Left forelimb (tissue), 1 donor: ENCODE measurements around the gene FAM210A.

Experiments
- DNase-seq: peaks from one replicate; pipeline ENCODE4 v3.0.0-alpha.2; 2018; ENCODE audit warnings: low spot score

Gene FAM210A

DNA sequence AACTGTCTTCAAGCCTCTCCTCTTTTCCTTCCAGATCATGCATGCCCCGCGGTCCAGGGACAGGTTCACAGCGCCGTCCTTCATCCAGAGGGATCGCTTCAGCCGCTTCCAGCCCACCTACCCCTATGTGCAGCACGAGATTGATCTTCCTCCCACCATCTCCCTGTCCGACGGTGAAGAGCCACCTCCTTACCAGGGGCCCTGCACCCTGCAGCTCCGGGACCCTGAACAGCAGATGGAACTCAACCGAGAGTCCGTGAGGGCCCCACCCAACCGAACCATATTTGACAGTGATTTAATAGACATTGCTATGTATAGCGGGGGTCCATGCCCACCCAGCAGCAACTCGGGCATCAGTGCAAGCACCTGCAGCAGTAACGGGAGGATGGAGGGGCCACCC is 81.3 kb downstream of the FAM210A start:
- DNase-seq, result no peak

DNA sequence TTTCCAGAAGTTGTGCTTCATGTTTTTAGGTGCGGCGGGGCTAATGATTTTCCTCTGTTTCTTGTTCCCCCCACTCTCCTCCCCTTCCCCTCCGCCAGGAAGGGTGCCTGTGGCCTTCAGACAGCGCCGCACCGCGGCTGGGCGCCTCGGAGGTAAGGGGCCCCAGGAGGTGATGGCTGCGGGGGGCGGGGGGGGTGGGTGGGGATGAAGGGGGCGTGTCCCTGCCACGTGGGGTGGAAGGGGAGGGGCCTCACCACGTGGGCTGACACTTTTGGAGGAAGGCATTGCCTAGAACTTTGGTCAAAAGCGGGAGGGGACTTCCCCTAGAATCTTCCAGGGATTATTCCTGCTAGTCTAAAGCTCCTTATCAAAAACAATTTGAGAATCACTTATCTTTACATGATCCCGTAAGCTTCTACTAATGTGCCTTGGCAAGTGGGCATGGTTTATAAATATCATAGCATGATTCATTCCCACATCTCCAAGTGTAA is 83.1 kb downstream of the FAM210A start:
- no peak for DNase-seq

DNA sequence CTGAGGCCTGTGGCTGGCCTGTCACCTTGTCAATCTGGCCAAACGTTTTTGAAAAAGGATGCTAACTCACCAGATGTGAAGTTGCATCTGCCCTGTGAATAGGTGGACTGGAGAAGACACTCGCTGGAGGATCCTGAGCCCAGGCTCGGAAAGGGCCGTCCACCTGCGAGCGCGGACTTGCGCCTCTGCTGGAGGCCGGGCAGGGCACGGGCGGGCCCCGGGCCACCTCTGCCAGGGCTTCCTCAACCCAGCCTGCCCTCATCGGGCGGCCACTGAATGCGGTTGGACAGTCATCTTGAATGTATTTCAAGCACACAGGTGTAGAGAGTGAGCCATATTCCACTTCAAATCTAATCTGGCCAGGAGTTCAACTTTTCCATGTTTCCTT is 83.9 kb downstream of the FAM210A start:
- no peak for DNase-seq

DNA sequence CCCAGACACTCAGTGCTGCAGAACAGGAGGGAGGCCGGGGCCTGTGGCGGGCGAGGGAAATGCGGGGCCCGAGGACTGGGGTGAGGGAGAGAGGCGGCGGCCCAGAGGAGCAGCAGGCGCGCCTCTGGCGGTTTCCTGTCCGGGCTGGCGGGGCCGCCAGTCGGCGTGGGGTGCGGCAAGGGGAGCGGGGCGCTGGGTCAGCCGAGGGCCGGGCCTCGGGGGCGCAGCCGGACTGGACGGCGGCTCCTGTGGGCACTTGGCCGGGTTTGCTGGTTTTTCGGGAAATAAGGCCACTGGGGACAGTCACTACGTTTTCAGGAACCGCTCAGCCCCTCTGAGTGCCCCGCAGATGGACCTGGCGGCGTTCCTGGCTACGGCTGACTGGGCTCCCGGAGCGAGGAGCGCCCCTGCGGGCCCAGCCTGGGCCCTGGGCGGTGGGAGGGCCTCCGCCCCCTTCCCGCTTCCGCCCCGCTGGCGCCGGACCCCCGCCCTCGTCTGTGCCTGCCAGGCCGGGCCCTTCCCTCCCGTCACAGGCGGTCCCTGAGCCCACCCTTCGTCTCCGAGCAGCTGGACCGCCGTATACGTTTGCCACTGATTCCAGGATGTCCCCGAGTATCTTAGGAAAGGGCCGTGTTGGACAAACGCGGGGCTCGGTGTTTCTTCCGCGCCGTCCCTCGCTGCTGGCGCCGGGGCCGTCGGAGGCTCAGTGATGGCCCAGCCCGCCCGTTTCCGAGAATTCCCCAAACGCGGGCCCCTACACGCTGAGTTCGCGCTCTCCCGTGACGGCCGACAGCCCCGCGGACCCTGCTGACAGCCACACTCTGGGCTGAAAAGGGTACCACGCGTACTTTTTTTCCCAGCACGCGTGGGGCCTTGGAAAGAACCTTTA is 84.6 kb downstream of the FAM210A start:
- peak; percentile 83 for DNase-seq

DNA sequence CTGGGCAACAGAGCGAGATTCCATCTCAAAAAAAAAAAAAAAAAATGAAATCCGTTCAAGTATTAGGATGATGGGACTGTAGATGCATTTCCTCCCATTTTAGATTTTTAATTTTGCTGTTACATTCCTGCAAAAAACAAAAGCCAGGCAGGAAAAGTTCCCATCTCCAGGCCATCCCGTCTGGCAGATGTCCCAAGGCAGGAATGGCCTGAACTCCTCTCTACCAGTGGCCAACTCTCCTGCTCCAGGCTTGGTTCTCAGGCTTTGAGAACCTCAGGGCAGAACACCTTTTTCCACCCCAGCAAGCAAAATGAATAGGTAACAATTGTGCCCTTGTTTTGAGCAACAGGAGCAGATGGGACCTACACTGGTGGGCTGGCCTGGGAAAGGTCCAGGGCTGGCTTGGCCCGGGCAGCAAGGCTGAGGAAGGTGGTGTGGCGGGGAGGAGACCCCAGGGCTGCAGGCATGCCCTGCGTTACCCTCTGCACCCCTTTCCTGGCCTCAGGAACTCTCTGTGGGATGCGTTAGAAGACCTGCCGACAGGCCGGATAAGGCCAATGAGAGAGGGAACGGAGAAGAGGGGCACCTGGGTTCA is 86.0 kb downstream of the FAM210A start:
- DNase-seq, result no peak

DNA sequence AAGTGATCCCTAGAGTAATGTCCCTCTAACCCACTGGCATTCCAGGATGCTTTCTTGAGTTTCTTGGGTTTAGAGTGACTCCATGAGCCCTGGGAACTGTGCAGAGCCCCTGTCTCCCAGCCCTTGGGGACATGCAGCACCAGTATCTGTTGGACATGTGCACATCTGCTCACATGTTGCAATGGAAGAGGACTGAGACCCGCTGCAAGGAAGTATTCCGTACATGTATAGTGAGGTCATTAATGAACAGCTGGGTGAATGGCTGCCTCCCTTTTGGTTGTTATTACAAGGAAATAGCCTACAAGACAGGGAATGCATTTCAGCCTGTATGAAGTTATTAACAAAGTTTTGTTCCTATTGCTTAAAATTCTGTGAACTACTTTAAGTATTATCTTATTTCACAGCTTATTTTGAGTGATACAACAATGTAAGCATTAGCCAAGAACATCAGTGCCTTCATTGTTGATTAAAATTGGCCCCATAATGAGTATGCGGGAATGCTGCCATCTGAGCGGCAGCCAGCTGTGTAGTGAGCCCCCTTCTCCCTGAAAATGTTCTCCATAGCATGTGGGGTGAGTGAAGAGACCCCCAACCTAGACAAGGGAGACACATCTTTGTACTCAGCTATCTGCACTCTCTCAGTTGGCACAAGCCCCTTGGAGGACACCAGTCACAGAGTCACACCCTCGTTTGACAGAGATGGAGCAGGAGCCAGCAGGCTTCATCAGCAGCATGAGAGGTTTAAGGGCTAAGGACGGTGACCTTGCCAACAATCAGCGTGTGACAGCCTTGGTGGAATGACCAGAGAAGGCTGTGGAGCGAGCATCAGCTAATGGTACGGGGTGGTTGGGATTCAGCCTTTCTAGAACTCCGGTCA is 87.4 kb downstream of the FAM210A start:
- peak; percentile 37 for DNase-seq

DNA sequence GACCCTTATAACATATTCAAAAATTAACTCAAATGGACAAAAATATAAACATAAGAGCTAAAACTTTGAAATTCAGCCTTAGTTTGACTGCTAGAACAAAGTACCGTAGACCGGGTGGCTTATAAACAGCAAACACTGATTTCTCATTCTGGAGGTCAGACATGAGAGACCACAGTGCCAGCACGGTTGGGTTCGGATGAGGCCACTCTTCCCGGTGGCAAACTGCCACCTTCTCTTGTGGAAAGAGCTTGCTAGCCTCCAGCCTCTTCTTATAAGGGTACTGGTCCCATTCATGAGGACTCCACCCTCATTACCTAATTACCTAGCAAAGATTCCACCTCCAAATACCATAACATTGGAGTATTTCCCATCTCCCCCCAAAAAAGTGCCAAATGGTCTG is 91.3 kb downstream of the FAM210A start:
- peak; percentile 20 for DNase-seq

DNA sequence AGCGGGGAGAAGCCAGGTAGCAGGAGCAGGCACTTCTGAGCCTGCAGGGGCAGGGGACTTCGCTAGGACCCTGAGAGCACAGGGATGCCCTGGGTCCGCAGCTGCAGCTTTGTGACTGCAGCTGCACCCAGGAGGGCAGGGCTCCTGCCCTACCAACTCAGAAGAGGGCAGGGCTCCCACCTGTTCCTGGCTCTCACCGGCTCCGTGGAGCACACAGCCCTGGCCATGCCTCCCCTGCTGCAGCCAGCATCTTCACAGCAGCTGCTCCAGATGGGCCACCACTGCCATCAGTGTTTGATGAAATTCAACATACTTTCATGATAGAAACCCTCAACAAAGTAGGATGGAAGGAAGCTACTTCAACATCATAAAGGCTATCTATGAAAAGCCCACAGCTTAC is 92.7 kb downstream of the FAM210A start:
- DNase-seq, result no peak

DNA sequence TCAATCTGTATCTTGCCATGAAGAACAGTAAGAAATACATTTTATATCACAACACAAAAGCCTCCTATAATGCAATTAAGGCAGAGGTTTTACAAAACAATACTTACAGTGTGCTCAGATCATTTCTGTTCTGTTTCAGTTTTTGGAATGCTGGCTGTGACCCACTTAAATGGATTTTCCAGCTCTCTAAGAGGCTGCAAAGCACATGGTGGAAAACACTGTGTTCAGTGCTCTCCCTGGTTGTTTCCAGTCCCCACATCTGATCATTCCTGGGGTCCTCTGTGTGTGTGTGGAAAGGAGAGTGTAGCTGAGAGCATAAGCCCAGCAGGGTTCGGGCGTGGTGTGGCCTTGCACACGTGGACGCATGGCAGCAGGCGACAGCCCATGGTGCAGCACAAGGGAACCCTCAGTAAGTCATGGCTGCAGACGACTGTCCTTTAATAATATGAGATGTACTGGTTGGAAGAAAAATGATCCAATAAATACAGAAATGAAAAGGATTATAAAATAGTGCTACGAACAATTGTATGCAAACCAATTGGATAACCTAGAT is 95.6 kb downstream of the FAM210A start:
- peak; percentile 23 for DNase-seq

DNA sequence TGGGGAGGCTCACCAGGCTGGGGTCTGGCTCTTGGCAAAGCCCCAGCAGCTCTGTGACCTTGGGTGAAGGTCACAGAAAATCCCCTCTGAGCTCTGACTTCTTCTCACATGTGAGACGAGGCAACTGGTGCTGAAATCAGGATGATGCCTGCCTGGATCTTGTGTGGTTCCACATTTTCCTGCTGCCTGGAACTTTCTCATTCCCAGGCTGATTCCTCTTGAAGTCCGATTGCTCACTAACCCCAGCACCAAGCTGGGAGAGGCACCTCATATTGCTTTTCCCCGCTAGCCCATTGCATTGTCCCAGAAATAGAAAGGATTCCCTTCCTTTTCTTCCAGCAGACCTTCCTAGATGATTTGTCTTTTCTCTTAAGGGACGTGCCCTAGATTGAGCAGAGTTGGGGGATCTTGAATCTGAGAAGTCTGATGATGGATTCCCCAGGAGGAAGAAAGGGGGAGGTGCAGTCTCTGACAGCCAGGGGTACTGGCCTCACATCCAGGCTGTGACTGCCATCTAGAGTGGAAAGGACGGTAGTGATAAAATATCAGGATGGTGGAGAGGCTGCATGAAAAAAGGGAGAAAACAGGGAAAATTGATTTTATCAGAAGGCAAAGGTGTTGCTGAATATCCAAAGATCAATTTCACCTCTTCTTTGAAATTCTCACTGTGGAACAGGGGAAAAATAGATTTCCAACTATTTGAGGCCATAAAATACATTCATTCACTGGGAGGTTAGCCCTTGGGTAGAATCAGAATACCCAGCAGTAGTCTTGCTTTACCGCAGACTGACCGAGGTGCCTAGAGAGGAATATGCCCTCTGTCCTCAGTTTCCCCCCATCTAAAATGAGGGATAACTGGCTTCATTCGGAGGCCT is 96.3 kb downstream of the FAM210A start:
- DNase-seq, result peak; percentile 72

DNA sequence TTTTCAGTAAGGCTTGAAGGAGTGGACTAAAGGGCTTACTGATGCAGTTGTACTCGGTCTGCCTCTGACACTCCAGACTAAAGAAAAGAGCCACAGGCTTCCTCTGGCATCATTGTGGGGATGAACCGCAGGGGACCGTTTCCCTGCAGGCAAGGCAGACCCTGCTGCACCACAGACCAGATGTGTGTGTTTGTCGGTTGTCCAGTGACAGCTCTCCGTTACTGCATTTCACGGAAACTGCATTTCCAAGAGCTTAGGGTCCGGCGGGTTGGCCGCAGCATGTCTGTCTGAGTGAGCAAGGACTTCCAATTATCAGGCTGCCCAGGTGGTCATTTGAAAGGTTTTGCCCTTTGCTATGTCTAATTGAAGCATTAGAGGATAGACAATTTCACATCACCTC is 98.1 kb downstream of the FAM210A start:
- DNase-seq, result peak; percentile 52

DNA sequence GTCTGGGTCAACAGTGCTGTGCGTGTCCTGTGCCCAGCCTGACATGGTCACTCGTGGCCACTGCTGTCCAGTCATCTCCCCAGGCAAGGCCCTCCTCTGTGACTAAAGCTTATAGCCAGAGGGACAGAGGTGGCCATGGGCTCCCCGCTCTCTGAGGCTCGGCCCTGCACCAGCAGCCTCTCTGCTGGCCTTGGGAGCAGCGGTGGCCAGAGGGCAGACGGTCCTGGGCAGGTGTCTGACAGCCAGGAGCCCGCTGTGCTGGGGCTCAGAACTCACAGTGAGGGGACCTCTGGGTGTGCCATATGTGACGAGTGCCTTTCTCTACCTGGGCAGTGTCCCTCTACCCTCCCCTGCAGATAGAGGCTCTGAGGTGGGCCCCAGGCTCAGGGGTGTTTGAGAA is 98.7 kb downstream of the FAM210A start:
- peak; percentile 57 for DNase-seq

DNA sequence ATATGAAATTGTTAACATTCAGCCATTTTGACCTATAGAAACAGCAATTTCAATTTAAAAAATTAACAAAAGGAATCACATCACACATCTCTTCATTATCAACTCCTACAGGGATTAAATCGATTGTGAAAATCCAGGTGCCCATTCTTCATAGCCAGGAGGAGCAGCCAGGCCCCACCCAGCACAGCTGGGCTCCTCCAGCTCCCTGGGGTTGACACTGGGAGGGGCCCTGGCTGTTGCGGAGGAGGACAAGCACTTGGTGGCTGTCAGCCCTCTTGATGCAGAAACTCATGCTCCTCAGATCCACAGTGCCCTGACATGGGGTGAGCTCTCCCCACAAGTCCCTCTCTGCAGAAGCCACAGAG is 99.8 kb downstream of the FAM210A start:
- DNase-seq, result peak; percentile 34

DNA sequence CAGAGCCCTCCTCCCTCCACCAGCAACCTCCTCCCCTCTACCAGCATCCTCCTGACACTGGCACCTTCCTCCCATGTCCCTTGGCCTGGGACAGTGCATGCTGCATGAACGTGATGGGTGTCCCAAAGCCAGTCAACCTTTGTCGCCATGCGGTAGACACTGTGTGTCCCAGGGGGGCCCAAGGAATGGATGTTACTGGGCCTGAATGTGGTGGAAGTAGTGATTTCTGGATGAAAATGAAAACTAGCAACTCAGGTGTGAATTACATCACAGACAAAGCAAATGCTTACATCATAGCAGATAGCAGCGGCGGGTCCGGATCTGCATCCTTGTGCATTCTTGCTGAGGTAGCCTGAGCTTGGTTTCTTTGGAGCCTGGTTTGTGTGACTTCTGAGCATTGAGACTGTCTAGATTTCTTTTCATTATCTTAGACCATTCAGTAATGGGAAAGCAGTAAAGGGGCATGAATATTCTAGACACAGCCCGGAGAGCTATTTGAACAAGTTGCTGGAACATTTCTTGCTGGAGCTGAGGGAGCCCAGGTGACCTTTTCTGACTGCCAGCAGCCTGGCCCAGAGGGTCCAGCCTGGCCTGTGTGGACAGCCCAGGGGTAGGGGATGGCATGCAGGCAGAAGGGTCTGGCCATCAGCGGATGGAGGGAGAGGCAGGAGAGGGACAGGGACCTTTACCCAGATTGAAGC is 100.4 kb downstream of the FAM210A start:
- DNase-seq, result peak; percentile 30

DNA sequence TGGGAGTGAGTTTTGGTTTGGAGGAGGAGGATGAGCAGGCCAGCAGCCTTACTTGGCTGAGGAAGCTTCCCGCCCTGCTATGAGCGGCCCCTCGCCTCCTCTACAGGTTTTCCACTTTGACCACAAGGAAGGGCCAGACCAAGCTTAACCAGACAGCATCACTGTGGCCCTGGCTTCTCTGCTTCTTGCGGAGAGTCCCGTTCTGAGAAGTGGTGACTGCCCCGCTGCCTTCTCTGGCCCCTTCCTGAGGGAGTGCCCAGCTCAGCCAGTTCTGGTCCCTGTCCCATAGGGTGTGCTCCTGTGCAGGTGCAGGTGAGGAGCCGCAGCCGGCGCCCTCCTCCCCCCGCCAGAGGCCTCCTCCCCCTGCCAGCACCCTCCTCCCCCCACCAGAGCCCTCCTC is 101.0 kb downstream of the FAM210A start:
- peak; percentile 40 for DNase-seq

DNA sequence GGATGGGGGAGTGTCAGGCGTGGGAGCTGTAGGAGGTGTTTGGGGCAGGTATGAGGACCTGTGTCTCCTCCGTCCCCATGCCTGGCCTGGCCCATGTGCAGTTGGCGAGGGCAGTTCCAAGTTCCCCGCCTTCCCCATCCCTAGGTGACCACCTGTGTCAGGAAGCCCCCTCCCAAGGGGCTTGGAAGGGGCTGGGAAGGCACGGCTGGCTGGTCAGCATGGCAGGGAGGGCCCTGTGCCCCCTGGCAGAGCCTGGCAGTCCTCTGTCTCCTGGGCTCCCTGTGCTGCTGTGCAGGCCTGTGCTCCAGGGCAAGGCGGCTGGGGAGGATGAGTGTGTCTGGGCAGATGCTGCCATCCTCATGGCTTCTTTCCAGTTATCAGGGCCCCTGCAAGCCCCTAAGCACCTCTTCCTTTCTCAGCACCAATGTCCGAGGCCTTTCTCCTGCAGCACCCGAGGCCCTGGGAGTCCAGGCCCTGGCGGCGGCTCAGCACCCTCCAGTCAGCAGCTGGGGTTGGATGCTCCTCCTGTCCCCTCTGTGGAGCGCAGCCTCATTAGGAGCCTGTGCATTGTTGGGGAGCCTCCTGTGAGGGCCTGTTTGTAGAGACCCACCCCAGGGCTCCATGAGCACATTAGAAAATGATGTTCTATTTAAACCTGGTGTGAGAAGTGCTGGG is 101.7 kb downstream of the FAM210A start:
- peak; percentile 45 for DNase-seq

DNA sequence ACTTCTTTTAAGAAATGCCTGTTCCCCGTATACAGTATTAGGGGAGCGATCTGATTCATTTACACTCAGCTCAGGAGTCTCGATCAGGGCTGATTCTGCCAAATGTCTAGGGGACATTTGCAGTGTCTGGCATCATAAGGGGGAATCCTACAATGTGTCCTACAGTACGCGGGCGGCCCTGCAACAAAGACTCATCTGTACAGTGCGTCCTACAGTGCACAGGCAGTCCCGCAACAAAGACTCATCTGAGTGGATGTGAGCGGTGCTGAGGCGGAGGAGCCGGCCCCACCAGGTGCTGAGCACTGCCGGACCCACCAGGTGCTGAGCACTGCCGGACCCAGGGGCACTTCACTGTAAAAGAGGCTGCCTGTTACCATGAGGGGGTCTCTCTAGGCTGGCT is 102.5 kb downstream of the FAM210A start:
- DNase-seq, result no peak

DNA sequence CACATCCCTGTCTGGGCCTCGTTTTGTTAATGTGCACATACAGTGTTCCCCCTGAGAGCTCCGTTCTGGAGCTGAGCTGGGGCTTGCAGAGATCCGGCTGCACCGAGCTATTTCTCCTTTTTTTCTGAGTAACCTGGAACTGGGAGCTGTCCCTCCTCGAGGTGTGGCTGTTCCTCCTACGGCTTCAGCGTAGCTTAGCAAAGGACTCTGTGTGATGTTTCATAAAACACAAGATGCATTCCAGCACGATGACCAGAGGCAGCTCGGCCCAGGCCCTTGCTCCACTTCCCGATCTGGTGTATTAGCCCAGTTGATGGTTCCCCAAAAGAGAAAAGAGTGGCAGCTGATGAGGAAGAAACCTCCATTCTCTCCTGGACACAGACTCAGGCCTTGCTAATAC is 103.0 kb downstream of the FAM210A start:
- DNase-seq, result peak; percentile 34

DNA sequence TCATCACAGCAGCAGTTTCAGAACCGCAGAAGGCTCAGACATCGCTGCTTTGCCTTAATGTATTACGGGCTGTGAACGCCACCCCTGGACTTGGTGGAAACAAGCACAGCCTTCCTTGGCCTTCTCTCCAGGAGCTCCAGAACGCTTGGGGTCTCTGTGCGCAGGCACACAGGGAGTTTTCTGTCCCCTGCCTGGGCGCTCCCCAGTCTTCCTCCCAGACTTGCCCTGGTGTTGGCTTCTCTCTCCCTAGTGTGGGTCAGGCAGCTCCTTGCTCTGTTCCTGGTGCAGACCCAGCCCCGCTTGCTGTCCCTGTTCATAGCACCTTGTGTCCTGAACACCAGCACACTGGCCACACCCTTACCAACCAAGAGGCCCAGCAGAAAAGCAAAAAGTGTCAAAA is 103.6 kb downstream of the FAM210A start:
- no peak for DNase-seq
